HG03280 (cell line): ENCODE measurements around the gene TAF4B.
"Not testable (repeated sequence)": the region's sequence is repeated elsewhere in the genome, so short reads cannot be mapped to it uniquely, and the experiment has no call there.

Source experiments
- ATAC-seq: cut with Tn5 transposase; IDR thresholded peaks from one replicate; pipeline ENCODE4 v1.9.1; 2021; ENCODE audit warnings: mild to moderate bottlenecking, moderate library complexity; ENCODE audit not compliant: unreplicated experiment

The TAF4B gene

GRCh38 chr18:26237363-26237762 is 11.1 kb downstream of the TAF4B start:
- not testable (repeated sequence) for ATAC-seq

GRCh38 chr18:26238718-26239117 is 12.5 kb downstream of the TAF4B start:
- ATAC-seq: not testable (repeated sequence)

- not testable (repeated sequence) for ATAC-seq
These were observed 16.1 kb downstream of the TAF4B start for GRCh38 chr18:26242392-26242791.

- ATAC-seq: not testable (repeated sequence)
These were observed 19.2 kb downstream of the TAF4B start for GRCh38 chr18:26245434-26245833.

- ATAC-seq: no peak
These were observed 26.2 kb downstream of the TAF4B start for GRCh38 chr18:26252411-26252810.

GRCh38 chr18:26254808-26255207 is 28.6 kb downstream of the TAF4B start:
- ATAC-seq: not testable (repeated sequence)

GRCh38 chr18:26255695-26256622 is 29.7 kb downstream of the TAF4B start:
- ATAC-seq: no peak

GRCh38 chr18:26258711-26259110 is 32.5 kb downstream of the TAF4B start:
- no peak for ATAC-seq

GRCh38 chr18:26259416-26259815 is 33.2 kb downstream of the TAF4B start:
- not testable (repeated sequence) for ATAC-seq

GRCh38 chr18:26262156-26262555 is 35.9 kb downstream of the TAF4B start:
- ATAC-seq: no peak

- ATAC-seq: no peak
These were observed 41.2 kb downstream of the TAF4B start for GRCh38 chr18:26267357-26267930.

- ATAC-seq: no peak
These were observed 42.2 kb downstream of the TAF4B start for GRCh38 chr18:26268454-26268853.

GRCh38 chr18:26271917-26272549 is 45.8 kb downstream of the TAF4B start:
- no peak for ATAC-seq

- ATAC-seq: no peak
These were observed 51.1 kb downstream of the TAF4B start for GRCh38 chr18:26277374-26277773.

GRCh38 chr18:26279428-26279827 is 53.2 kb downstream of the TAF4B start:
- ATAC-seq: no peak

- ATAC-seq: no peak
These were observed 59.8 kb downstream of the TAF4B start for GRCh38 chr18:26286008-26286407.

- ATAC-seq: no peak
These were observed 61.4 kb downstream of the TAF4B start for GRCh38 chr18:26287644-26288043.

- no peak for ATAC-seq
These were observed 64.1 kb downstream of the TAF4B start for GRCh38 chr18:26290385-26290784.

- ATAC-seq: no peak
These were observed 67.7 kb downstream of the TAF4B start for GRCh38 chr18:26293982-26294381.

- ATAC-seq: no peak
These were observed 71.9 kb downstream of the TAF4B start for GRCh38 chr18:26298107-26298506.

- ATAC-seq: no peak
These were observed 75.4 kb downstream of the TAF4B start for GRCh38 chr18:26301681-26302080.

GRCh38 chr18:26303222-26303621 is 77.0 kb downstream of the TAF4B start:
- ATAC-seq: not testable (repeated sequence)
